Mesenteric fat pad (tissue), 1 donor: ENCODE measurements around the gene DDR1. TPM values are rescaled to one million over a fixed set of nuclear protein-coding genes. Genes with fewer than 3 reads are reported as not detected.

Source experiments
- DNase-seq: peaks from one replicate; pipeline ENCODE4 v3.0.0-alpha.2; 2020; ENCODE audit warnings: low spot score
- total RNA-seq: library from RNA; stranded (reverse); fragmentation: NEBNext Ultra II Directional; extraction: Animal tissue kit (Norgen Biotek cat#: 25700); gene quantifications from one replicate; pipeline ENCODE4 v1.2.1, GENCODE V29; 2021
- donor health status: DM: yes; HTN: yes; CAD: no.

Gene DDR1
- total RNA-seq, 1 donor from 2014 or later, result 82.1 TPM

DNA sequence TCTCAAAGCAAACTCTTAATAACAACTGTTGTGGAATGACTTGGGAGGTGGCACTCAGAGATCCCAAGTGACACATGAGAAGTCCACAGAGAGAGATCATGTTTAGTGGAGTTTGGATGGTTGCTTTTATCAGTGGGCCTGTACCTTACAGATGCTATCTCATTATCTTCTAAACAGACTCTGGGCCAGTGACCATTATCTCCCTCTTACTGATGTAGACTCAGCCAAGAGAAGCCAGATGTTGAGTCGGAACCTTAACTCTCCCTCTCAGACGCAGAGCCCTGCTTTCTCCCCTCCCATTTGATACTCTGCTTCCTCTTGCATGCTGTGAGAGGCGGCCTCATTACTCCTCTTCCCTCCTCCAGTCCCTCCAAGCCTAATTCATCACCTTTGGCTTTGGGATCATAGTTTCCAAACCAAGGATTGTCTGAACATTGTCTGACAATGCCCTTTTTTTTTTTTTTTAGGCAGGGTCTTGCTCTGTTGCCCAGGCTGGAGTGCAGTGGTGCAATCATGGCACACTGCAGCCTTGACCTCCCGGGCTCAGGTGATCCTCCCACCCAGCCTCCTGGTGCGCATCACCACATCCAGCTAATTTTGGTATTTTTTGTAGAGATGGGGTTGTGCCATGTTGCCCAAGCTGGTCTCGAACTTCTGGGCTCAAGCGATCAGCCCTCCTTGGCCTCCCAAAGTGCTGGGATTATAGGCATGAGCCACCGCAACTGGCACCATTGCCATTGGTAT lies 4.5 kb upstream of the DDR1 start:
- DNase-seq, result peak; percentile 11

DNA sequence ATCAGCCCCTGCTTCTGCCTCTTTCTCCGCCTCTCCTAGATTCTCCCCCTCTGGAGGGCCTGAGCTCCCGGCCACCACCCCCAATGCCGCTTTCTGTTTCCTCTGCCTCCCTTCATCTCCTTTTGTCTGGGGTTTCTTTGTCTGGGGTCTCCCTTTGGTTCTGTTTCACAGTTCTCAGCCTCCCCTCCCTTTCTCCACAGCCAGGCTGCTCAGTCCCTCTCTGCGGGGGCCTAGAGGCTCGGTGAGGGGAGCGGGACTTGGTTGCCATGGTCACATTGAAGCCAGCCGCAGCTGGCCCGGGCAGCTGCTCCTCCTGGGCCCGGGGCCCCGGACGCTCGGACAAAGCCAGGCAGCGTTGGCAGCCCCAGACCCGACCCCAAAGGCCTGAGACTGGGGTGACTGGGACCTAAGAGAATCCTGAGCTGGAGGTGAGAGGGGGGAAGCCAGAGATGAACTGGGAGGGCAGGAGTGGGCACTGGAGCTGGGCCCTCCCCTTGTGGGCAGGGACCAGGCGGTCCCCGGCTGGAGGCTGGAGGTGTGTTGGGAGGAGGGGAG lies 3.5 kb upstream of the DDR1 start:
- DNase-seq, result peak; percentile 76

DNA sequence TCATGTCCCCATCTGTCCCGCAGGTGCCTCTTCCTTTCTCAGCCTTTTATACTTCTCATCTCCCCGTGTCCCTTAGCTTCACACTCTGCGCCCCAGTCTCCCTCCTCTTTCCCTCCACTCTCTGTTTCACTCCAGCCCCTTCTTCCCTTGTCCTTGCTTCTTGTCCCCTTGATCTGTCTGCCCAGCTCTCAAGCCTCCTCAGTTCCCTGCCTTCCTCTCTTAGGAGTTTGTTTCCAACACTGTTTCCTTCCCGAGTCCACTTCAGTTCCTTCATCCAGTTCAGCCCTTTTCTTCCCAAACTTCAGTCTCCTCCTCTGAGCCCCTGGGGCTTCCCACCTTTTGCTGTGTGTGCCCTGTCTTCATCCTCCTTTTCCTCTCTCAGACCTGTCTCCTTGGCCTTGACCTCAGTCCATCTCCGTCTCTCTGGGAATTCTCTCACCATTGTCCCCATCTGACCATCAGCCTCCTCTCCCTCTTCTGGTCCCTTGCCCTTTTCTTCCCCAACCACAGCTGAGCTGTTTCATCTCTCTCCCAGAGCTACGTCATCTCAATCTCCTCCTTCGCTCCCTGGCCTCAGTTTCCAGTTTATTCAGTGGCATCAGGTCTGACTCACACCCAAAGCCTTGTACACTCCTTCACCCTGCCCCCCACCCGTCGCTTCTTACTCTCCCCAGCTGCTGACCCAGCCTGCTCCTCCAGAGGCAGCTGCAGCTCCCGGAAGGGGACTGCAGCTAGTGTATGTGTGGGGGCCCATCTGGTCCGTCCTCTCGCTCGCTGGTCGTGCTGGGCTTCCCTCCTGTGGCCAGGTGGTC lies 2.7 kb upstream of the DDR1 start:
- peak; percentile 55 for DNase-seq

DNA sequence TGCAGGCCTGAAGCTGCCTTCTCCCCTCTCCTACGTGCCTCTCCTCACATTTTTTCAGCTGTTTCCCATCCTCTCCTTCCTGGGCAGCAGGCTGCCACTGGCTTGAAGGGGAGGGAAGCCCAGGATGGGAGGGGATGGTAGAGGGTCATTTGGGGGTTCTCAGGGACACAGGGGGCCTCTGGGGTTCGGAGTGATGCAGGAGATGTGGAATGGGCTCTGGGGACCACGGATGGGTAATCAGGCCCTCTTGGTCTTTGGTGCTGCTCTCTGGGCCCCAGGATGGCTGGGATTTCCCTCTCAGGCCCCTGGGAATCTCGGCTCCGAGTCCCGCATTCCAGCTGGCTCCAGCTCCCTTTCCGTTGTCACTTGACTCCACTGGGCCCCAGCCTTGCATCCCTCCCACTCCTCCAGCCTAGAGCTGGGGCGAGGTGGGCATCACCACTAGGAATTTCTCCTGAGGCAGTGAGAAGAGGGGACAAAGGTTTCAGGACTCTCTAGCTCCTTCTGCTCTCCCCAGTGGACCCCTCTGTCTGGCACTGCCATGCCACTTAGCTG lies 2.0 kb upstream of the DDR1 start:
- DNase-seq, result peak; percentile 80

DNA sequence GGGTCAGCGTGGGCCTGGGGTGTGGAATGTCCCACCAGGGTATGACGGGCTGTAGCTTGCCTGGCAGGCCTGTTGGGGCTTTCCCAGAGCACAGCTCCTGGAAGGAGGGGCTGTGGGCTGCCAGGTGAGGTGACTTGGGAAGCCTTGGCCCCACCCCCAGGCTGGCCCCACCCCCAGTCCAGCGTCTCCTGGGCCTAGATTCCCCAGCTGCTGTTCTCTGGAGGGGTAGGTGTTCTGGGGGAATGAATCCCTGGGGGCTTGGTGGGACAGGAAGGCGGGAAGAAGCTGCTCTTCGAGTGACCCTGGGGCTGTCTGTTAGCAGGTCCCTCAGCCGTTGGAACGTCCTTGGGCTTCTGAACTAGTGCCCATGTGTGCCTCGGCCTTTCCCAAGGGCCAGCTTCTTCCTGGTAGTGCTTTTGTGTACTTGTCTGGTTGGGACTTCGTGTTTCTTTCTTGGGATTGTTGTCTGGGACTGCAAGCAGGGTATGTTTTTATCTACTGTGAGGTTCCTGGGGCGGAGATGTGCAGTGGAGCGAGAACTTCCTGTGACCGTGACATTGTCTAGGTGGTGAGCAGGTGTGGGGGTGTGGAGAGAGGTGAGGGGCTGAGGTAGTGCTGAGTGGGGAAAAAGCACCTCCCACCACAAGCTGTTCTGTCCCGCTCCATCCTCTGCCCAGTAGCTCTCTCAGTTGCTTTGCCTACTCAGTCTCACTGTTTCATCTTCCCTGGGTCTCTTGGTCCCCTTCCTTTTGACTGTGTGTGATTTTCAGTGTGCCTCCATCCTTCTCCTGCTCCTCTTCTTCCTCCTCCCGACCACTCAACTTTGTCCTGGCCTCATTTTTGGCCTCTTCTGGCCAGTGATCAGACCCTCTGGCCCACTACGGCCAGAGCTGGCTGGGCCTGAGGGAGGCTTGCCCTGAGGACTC lies 1.3 kb upstream of the DDR1 start:
- peak; percentile 88 for DNase-seq

DNA sequence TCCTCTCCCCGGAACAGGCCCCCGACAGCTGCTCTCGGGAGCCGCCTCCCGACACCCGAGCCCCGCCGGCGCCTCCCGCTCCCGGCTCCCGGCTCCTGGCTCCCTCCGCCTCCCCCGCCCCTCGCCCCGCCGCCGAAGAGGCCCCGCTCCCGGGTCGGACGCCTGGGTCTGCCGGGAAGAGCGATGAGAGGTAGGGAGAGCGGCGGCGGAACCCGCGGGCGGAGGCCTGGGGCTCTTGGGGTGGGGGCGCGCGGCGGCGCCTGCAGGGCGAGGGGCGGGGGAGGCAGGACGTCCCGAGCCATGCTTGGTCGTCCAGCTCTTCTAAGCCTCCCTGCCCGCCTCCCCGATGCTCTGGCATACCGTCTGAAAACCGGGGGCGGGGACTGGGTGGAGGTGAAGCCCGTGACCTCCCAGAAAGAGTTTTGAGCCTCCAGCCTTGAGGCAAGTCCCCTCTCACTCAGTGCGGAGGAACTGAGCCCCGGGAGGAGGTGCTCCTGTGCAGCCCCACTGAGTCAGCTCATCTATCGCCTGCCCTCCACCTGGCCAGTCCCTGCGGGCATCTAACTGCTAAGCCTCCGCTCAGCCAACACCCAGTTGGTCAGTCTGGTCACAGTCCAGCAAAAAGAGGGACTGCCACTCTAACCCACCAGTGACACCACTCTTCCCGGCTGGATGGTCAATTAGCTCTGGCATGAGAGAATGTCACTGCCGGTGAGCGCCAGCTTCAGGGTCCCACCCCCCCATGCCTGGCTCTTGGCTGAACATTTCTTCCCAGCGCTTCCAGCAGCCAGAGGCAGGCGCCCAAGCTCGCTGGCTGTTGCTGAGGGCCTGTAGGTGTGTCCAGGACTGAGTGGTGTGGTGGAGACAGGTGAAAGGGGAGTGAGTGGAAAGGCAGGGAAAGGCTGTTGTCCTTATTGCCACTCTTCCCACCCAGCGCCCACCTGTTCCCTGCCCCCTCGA lies 482 bp downstream of the DDR1 start:
- DNase-seq, result peak; percentile 88

DNA sequence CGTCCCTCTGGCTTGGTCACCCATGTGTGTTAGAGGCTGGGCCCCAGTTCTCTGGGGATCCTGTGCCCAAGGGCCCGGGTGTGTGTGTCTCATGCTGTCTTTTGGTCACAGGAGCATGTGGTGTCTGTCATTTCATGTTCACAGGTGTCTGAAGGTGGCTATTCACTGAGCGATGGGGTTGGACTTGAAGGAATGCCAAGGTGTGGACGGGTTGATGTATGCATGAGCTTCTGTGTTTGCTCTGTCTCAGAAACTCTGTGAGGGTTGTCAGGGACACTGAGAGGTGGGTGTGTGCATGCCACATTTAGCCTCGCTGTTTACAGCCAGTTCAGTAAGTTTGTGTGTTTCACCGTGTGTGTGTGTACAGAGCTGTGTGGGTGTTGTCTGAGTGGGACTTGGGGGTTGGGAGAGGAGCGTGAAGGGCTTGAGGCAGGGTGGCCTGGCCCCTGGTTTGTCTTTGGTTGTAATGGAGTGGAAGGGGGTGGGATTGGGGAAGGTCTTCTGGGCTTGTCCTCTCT lies 1.2 kb downstream of the DDR1 start:
- DNase-seq, result peak; percentile 60

DNA sequence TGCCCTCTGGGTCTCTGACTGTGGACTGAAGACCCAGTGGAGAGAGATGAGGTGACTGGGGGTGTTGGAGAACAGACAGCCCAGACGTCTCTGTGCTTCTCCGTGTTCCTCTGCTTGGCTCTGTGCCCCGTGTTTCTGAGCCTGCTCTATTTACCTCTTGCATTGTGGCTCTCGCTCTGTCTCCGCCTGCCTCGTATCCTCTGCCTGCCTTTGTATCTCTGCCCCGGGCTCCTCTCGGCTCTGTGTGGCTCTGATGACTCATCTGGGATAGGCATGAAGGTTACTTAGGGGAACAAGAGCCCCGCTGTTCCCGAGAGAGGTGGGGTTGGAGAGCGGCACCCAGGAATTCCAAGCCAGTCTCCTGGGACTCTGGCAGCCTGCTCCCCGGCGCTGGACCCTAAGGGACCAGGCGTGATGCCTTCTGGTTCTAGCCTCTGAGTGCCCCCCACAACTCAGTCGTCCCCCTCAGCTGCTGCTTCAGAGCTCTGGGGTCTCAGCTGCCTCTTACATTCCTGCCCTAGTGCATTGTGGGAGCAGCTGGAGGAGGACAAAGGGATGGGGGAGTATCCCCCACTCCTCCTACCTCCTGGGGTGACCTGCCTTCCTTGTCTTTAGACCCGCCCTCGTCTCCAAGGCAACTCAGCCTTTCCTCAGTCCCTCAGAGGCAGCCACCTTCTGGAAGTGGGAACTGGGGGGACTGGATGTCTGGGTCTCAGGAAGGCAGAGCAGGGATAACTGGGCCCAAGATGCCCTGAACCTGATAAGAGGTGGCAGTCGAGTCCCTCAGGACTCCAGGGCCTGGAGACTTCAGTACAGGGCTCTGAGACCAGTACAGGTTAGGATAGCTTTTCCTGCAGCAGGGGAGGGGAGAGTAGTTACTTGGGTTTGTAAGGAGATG lies 1.9 kb downstream of the DDR1 start:
- DNase-seq, result peak; percentile 87

DNA sequence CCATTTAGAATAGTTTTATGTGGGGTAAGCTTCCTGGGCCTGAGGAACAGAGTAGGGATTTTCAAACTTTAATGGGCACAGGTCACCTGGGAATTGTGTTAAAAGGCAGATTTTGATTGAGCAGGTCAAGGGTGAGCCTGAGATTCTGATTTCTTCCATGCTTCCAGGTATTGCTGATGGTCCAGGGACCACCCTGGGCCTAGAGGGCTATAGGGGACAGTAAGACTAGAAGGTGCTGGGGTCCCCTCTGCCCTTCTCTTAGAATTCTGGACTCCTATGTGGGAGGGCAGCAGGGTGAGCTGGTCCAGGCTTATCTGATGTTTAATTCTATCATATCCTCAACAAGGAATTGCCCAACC lies 2.6 kb downstream of the DDR1 start:
- peak; percentile 5 for DNase-seq

DNA sequence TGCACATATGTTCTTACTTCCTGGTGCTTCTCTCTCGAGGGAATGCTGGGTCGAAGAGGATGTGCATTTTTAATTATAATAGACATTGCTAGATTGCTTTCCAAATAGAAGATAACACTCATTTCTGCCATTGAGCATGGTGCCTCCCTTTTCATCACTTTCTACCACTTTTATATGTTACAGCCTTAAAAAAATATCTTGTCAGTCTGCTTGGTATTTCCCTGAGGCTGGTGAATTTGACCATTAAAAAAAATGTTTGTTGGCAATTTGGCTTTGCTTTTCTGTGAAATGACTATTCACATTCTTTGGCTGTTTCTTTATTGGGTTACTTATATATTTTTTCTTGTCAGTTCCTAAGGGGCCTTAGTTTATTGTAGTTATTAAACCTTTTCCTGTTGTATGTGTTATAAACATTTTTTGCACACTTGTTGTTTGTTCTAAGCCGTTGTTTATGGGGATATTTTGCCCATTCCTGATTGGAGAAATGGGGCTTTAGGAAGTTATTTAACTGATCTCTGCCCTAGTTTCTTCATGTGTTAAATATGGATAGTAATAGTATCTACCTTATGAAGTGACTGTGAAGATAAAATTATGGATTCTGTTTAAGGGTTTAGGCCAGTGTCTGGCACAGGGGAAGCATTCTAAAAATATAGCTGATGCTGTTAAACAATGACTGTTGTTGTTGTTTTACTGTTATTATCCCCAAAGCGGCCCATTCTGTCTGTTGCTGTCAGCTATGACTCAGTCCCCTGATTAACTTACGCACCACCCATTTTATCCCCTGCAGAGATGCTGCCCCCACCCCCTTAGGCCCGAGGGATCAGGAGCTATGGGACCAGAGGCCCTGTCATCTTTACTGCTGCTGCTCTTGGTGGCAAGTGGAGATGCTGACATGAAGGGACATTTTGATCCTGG lies 3.8 kb downstream of the DDR1 start:
- no peak for DNase-seq

DNA sequence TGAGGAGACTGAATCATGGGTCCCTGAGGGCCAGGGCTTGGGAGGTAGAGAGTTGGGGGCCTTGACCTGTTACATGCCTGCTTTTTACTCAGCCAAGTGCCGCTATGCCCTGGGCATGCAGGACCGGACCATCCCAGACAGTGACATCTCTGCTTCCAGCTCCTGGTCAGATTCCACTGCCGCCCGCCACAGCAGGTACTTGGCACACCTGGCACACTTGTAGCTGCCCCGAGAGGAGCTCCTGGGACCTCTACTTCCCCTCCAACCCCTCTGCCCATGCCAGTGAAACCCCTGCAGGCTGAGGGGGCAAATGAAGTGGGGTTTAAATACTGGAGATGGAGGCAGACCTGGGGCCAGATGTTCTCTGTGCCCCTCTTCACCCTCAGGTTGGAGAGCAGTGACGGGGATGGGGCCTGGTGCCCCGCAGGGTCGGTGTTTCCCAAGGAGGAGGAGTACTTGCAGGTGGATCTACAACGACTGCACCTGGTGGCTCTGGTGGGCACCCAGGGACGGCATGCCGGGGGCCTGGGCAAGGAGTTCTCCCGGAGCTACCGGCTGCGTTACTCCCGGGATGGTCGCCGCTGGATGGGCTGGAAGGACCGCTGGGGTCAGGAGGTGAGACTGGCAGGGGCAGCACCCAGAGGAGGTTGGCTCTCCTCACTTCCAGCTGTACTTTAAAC lies 4.6 kb downstream of the DDR1 start:
- peak; percentile 76 for DNase-seq

DNA sequence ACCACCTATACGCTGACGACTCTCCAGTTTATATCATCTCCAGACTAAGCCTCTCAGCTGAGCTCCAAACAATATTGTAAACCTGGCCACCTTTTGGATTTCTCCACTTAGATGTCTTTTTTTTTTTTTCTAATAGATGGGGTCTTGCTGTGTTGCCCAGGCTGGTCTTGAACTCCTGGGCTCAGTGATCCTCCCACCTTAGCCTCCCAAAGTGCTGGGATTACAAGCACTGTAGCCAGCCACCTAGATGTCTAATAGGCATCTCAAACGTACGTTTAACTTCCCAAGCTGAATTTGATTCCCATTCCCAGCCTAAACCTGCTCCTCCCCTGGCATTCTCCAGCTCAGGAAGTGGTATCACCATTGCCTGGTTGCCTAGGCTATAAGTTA lies 5.2 kb downstream of the DDR1 start:
- no peak for DNase-seq

DNA sequence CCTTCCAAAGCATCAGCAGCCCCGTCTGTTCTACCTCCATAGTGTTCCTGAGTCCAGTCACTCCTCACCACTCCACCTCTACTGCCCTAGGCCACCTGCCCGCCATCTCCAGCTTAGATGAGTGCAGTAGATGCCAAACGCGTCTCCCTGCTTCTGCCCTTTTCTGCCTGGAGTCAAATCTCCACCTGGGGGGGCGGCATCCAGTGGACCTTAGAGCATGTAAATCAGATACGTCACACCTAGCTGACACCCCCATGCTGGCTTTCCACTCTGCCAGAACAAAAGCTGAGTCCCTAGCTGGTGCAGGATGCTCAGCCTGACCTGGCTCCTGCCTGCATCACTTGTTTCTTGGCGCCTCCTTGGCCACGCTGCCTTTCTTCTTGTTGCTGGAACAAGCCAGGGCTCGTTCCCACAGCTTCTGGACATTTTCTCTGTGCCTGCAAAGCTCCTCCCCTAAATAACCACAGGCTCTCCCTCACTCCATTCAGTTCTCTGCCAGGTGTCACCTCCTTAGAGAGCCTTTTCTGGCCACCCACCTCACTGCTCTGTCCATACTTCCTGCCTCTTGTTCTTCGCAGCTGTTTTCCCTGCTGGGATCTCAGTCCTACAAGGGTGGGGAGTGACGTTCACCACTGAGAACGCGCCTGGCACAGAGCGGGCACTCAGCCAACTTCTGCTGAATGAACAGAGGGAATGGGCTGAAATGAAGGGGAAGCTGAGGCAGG lies 5.8 kb downstream of the DDR1 start:
- DNase-seq, result peak; percentile 84

DNA sequence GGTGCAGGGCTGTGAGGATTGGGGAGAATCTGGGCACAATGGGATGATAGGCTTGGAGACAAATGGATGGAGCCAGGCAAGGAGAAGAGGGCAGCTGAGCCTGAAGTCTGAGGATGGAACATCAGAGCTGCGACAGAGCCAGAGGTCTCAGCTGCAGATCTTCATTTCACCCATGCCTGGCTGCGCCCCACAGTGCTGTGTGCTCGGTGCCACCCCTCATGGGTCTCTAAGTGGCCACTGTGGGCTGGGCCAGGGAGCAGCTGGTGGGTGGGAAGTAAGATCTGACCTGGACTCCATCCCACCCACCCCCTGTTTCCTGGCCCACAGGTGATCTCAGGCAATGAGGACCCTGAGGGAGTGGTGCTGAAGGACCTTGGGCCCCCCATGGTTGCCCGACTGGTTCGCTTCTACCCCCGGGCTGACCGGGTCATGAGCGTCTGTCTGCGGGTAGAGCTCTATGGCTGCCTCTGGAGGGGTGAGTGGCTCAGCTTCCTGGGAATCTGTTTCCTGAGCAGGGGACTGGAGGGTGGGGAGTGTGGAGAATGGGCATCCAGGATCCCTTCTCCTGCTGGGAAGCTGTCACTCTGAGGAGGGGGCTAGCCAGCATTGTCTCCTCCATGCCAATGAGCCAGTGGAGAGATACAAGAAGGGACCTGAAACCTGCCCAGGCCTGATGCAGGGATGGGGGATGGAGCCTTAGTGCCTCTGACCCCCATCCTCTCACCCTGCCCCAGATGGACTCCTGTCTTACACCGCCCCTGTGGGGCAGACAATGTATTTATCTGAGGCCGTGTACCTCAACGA lies 6.5 kb downstream of the DDR1 start:
- peak; percentile 73 for DNase-seq

DNA sequence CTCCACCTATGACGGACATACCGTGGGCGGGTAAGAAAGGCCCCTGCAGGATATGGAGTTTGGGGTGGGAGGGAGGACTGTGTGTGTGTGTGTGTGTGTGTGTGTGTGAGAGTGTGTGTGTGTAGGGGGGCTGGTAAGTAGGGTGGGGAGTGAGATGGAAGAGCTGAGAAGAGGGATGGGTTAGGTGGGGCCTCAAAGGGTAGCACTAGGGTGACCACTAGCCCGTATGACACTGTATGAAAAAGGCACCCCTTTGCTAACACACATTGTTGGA lies 7.1 kb downstream of the DDR1 start:
- peak; percentile 49 for DNase-seq
